ENCODE measurements around the gene STAT3. TPM values are rescaled to one million over a fixed set of nuclear protein-coding genes. Genes with fewer than 3 reads are reported as not detected.

The STAT3 gene
- total and polyA plus RNA-seq, 2 of the 13 experiments (the other 11 are each of a cell fraction or from before 2014, with no cell fraction given), result 61.8 to 62.4 TPM

- TF ChIP-seq ZNF17 (CRISPR knock-in tag; IDR thresholded peaks at IDR 0.05) (no peak), PHF5A (CRISPR knock-in tag; IDR thresholded peaks at IDR 0.05; ENCODE audit: low read depth, unreplicated experiment) (no peak), NRL (CRISPR knock-in tag; IDR thresholded peaks at IDR 0.05; ENCODE audit: borderline replicate concordance) (no peak), ZMYM4 (CRISPR knock-in tag; IDR thresholded peaks at IDR 0.05) (peak; percentile 77), E2F5 (CRISPR knock-in tag; conservative IDR thresholded peaks at IDR 0.05) (no peak), RBFOX2 (IDR thresholded peaks at IDR 0.05; ENCODE audit: low read depth, low read length) (no peak), DNMT1 (CRISPR knock-in tag; IDR thresholded peaks at IDR 0.05) (no peak), RXRA (CRISPR knock-in tag; IDR thresholded peaks at IDR 0.05) (peak; percentile 76), FOXC1 (CRISPR knock-in tag; IDR thresholded peaks at IDR 0.05; ENCODE audit: borderline replicate concordance) (peak; percentile 67), STAT5B (CRISPR knock-in tag; IDR thresholded peaks at IDR 0.05) (0 out of 2 replicates have a peak, but pooled peaks have one; percentile 44), GFI1 (CRISPR knock-in tag; IDR thresholded peaks at IDR 0.05; ENCODE audit: borderline replicate concordance) (no peak), ATM (IDR thresholded peaks at IDR 0.05; ENCODE audit: borderline replicate concordance) (no peak), KAT7 (CRISPR knock-in tag; IDR thresholded peaks at IDR 0.05; ENCODE audit: borderline replicate concordance) (peak; percentile 46; the same call in 1 of the 2 replicates), CENPBD1 (CRISPR knock-in tag; IDR thresholded peaks at IDR 0.05; ENCODE audit: borderline replicate concordance, low read depth) (no peak), ZGPAT (CRISPR knock-in tag; IDR thresholded peaks at IDR 0.05) (peak; percentile 54), ZKSCAN8 (CRISPR knock-in tag; IDR thresholded peaks at IDR 0.05; ENCODE audit: borderline replicate concordance) (peak; percentile 61; the same call in 1 of the 2 replicates), ZNF772 (CRISPR knock-in tag; IDR thresholded peaks at IDR 0.05) (no peak; the same call in 1 of the 2 replicates), CBX5 (CRISPR knock-in tag; IDR thresholded peaks at IDR 0.05; ENCODE audit: borderline replicate concordance) (peak; percentile 62; the same call in 1 of the 2 replicates), MAFK (conservative IDR thresholded peaks at IDR 0.05 in 1 of 2, IDR thresholded peaks at IDR 0.05 in 1 of 2; ENCODE audit: low read length in 2 of 2) (no peak), ZNF557 (CRISPR knock-in tag; IDR thresholded peaks at IDR 0.05) (peak; percentile 73; the same call in 1 of the 2 replicates), ZNF720 (CRISPR knock-in tag; IDR thresholded peaks at IDR 0.05) (no peak), SP1 (IDR thresholded peaks at IDR 0.05) (no peak), SP1 (CRISPR knock-in tag; IDR thresholded peaks at IDR 0.05) (peak; percentile 67)
- TF ChIP-seq, protein P1, sequence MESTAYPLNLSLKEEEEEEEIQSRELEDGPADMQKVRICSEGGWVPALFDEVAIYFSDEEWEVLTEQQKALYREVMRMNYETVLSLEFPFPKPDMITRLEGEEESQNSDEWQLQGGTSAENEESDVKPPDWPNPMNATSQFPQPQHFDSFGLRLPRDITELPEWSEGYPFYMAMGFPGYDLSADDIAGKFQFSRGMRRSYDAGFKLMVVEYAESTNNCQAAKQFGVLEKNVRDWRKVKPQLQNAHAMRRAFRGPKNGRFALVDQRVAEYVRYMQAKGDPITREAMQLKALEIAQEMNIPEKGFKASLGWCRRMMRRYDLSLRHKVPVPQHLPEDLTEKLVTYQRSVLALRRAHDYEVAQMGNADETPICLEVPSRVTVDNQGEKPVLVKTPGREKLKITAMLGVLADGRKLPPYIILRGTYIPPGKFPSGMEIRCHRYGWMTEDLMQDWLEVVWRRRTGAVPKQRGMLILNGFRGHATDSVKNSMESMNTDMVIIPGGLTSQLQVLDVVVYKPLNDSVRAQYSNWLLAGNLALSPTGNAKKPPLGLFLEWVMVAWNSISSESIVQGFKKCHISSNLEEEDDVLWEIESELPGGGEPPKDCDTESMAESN (CRISPR knock-in tag; conservative IDR thresholded peaks at IDR 0.05), result no peak; the same call in 1 of the 2 replicates
- TF ChIP-seq, protein P2, sequence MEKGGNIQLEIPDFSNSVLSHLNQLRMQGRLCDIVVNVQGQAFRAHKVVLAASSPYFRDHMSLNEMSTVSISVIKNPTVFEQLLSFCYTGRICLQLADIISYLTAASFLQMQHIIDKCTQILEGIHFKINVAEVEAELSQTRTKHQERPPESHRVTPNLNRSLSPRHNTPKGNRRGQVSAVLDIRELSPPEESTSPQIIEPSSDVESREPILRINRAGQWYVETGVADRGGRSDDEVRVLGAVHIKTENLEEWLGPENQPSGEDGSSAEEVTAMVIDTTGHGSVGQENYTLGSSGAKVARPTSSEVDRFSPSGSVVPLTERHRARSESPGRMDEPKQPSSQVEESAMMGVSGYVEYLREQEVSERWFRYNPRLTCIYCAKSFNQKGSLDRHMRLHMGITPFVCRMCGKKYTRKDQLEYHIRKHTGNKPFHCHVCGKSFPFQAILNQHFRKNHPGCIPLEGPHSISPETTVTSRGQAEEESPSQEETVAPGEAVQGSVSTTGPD (CRISPR knock-in tag; IDR thresholded peaks at IDR 0.05), result peak; percentile 88
Observed at GRCh38 chr17:42311240-42312034, 76.8 kb downstream of the STAT3 start (continued).
